ENCODE results near the gene TNRC6C. TPM values are rescaled to one million over a fixed set of nuclear protein-coding genes. Genes with fewer than 3 reads are reported as not detected.
A peak's percentile ranks its signal among the peaks of the same experiment; 100 is the strongest.

The TNRC6C gene
- total RNA-seq, 2 experiments from 2014 or later, result 50.7 to 57.3 TPM

GRCh38 chr17:78057113-78057740 is 98.7 kb downstream of the TNRC6C start:
- DNase-seq (no peak), ATAC-seq (ENCODE audit: poor library complexity) (no peak)
- H3K4me3 Mint-ChIP-seq, result no peak overlapping the region
- Histone ChIP-seq H3K4me1 (ENCODE audit: insufficient read depth, low read length) (no peaks in the 10 kb centered on the region), H3K36me3 (ENCODE audit: insufficient read depth, low read length) (peaks cover 47% of the 10 kb centered on the region), H3K27ac (ENCODE audit: low read depth in 1 of 2, low read length in 2 of 2) (no peak overlapping the region), H3K4me3 (ENCODE audit: low read length) (no peak overlapping the region), H3K27me3 (ENCODE audit: control insufficient read depth in 1 of 2, insufficient read depth in 2 of 2, low read length in 2 of 2) (no peaks in the 10 kb centered on the region), H3K9me3 (ENCODE audit: control insufficient read depth in 1 of 2, insufficient read depth in 1 of 2, low read length in 2 of 2) (no peaks in the 10 kb centered on the region)
- CTCF ChIA-PET, result interaction anchor here (1.4 kb wide), 1 partner anchor 9 kb away, joined by 6 read pairs; no protein-coding TSS in a partner anchor
- H3K27ac Mint-ChIP-seq, result peak overlapping the region; percentile 48
- POLR2A ChIA-PET, result no interaction called here
- intact Hi-C loops (cut with DNase I, micrococcal nuclease), result no loop called here
- H3K27me3 Mint-ChIP-seq, result no peaks in the 10 kb centered on the region
- no peak for TF ChIP-seq CTCF (IDR thresholded peaks at IDR 0.05)
- H3K4me1 Mint-ChIP-seq (ENCODE audit: low read depth), result peaks cover 34% of the 10 kb centered on the region
- peaks cover 59% of the 10 kb centered on the region for H3K36me3 Mint-ChIP-seq (ENCODE audit: low read depth)
- H3K9me3 Mint-ChIP-seq, result no peaks in the 10 kb centered on the region

GRCh38 chr17:78058001-78058400 is 99.5 kb downstream of the TNRC6C start:
- Mint-ChIP-seq H3K27ac (peak overlapping the region; percentile 48), H3K9me3 (no peaks in the 10 kb centered on the region), H3K4me3 (no peak overlapping the region), H3K27me3 (no peaks in the 10 kb centered on the region), H3K36me3 (ENCODE audit: low read depth) (peaks cover 51% of the 10 kb centered on the region), H3K4me1 (ENCODE audit: low read depth) (peaks cover 40% of the 10 kb centered on the region)
- no peaks in the 10 kb centered on the region for H3K4me1 ChIP-seq (ENCODE audit: insufficient read depth, low read length)
- TF ChIP-seq CTCF (IDR thresholded peaks at IDR 0.05), result no peak
- H3K4me3 ChIP-seq (ENCODE audit: low read length), result no peak overlapping the region
- no peak overlapping the region for H3K27ac ChIP-seq (ENCODE audit: low read depth in 1 of 2, low read length in 2 of 2)
- H3K36me3 ChIP-seq (ENCODE audit: insufficient read depth, low read length), result peaks cover 41% of the 10 kb centered on the region
- DNase-seq (no peak), ATAC-seq (ENCODE audit: poor library complexity) (no peak)
- CTCF ChIA-PET, result interaction anchor here (1.4 kb wide), 1 partner anchor 10 kb away, joined by 6 read pairs; no protein-coding TSS in a partner anchor
- H3K27me3 ChIP-seq (ENCODE audit: control insufficient read depth in 1 of 2, insufficient read depth in 2 of 2, low read length in 2 of 2), result no peaks in the 10 kb centered on the region
- intact Hi-C loops (cut with DNase I, micrococcal nuclease), result no loop called here
- H3K9me3 ChIP-seq (ENCODE audit: control insufficient read depth in 1 of 2, insufficient read depth in 1 of 2, low read length in 2 of 2), result no peaks in the 10 kb centered on the region
- POLR2A ChIA-PET, result no interaction called here

- no peak for ATAC-seq (ENCODE audit: poor library complexity)
- H3K36me3 Mint-ChIP-seq (ENCODE audit: low read depth), result peaks cover 50% of the 10 kb centered on the region
- no peaks in the 10 kb centered on the region for H3K9me3 Mint-ChIP-seq
- Histone ChIP-seq H3K27me3 (ENCODE audit: control insufficient read depth in 1 of 2, insufficient read depth in 2 of 2, low read length in 2 of 2) (no peaks in the 10 kb centered on the region), H3K36me3 (ENCODE audit: insufficient read depth, low read length) (peaks cover 37% of the 10 kb centered on the region), H3K4me1 (ENCODE audit: insufficient read depth, low read length) (no peaks in the 10 kb centered on the region), H3K27ac (ENCODE audit: low read depth in 1 of 2, low read length in 2 of 2) (no peak overlapping the region), H3K4me3 (ENCODE audit: low read length) (no peak overlapping the region), H3K9me3 (ENCODE audit: control insufficient read depth in 1 of 2, insufficient read depth in 1 of 2, low read length in 2 of 2) (no peaks in the 10 kb centered on the region)
- H3K27me3 Mint-ChIP-seq, result no peaks in the 10 kb centered on the region
- peak overlapping the region; percentile 48 for H3K27ac Mint-ChIP-seq
- peaks cover 44% of the 10 kb centered on the region for H3K4me1 Mint-ChIP-seq (ENCODE audit: low read depth)
- TF ChIP-seq CTCF (IDR thresholded peaks at IDR 0.05), result no peak
- H3K4me3 Mint-ChIP-seq, result no peak overlapping the region
- ChIA-PET POLR2A (no interaction called here), CTCF (no interaction called here)
- intact Hi-C loops (cut with DNase I, micrococcal nuclease), result no loop called here
- DNase-seq, result no peak
These were observed 100.1 kb downstream of the TNRC6C start for GRCh38 chr17:78058581-78058980.

Measured in CD4-positive, alpha-beta T cell (primary cell).